ENCODE results near the gene EXOC6.

- TF ChIP-seq CTCF (conservative IDR thresholded peaks at IDR 0.05 in 1 of 2, IDR thresholded peaks at IDR 0.05 in 1 of 2; ENCODE audit: extremely low read depth in 1 of 2, insufficient read depth in 1 of 2, low read depth in 1 of 2, low read length in 2 of 2) (no peak), EZH2 (IDR thresholded peaks at IDR 0.05; ENCODE audit: borderline replicate concordance, low read length) (no peak)
Observed at GRCh38 chr10:93034426-93034825, 186.1 kb downstream of the EXOC6 start.

Data from mammary epithelial cell (primary cell).